ENCODE measurements around the gene HSPA12B.

DNA sequence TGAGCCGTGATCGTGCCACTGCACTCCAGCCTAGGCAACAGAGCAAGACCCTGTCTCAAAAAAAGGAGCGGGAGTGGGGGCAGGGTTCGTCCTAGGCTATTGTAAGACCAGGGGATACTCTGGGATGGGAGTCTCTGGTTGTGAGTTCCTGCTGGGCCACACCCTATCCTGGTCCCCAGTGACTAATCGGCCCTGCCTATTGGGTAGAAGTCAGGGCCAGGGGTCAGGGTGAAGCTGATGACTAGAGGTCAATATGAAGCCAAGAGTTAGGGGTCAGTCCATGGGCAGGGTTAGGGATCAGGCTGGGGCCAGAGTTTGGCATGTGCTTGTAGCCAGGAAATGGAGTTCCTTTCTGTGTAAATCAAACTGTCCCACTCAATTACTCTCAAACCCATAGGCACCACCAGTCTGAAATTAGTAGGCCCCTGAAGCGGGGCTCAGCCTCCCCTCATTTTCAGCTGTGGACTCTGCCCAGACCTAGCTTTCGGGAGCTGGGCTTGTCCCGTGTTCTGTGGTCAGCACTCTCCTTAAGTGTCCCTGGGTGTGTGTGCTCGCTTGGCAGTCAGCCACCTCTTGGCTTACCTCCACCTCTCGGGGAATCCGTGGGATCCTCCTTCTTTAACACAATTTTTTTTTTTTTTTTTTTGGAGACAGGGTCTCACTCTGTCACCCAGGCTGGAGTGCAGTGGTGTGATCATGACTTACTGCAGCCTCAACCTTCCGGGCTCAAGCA lies 1.8 kb downstream of the HSPA12B start:
- no peak for TF ChIP-seq KAT7 (CRISPR knock-in tag; IDR thresholded peaks at IDR 0.05; ENCODE audit: borderline replicate concordance)
- TF ChIP-seq, protein P1, sequence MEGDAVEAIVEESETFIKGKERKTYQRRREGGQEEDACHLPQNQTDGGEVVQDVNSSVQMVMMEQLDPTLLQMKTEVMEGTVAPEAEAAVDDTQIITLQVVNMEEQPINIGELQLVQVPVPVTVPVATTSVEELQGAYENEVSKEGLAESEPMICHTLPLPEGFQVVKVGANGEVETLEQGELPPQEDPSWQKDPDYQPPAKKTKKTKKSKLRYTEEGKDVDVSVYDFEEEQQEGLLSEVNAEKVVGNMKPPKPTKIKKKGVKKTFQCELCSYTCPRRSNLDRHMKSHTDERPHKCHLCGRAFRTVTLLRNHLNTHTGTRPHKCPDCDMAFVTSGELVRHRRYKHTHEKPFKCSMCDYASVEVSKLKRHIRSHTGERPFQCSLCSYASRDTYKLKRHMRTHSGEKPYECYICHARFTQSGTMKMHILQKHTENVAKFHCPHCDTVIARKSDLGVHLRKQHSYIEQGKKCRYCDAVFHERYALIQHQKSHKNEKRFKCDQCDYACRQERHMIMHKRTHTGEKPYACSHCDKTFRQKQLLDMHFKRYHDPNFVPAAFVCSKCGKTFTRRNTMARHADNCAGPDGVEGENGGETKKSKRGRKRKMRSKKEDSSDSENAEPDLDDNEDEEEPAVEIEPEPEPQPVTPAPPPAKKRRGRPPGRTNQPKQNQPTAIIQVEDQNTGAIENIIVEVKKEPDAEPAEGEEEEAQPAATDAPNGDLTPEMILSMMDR (IDR thresholded peaks at IDR 0.05): no peak
